HEK293 (cell line): ENCODE measurements around the gene LAMC3.

Source experiments
- AEBP2 ChIP-seq: fragments of 450-650 bp; formaldehyde crosslinking; IDR thresholded peaks from 2 replicates; pipeline ENCODE4 v1.5.1; 2016; ENCODE audit warnings: missing biosample characterization, missing genetic modification characterization, borderline replicate concordance
- HOXA7 ChIP-seq: sonication (generic); formaldehyde crosslinking; IDR thresholded peaks from 2 replicates; pipeline ENCODE4 v1.8.1; 2022; ENCODE audit warnings: missing genetic modification reagents, borderline replicate concordance
- PRDM1 ChIP-seq: fragments of 450-650 bp; formaldehyde crosslinking; IDR thresholded peaks from 2 replicates; pipeline ENCODE4; 2016; ENCODE audit warnings: missing biosample characterization, missing genetic modification characterization
- PRDM4 ChIP-seq: fragments of 450-650 bp; formaldehyde crosslinking; IDR thresholded peaks from 2 replicates; pipeline ENCODE4 v1.5.1; 2017; ENCODE audit warnings: missing biosample characterization, missing genetic modification characterization
- SALL2 ChIP-seq: fragments of 450-650 bp; formaldehyde crosslinking; IDR thresholded peaks from 2 replicates; pipeline ENCODE4 v1.5.0; 2017; ENCODE audit warnings: missing biosample characterization, mild to moderate bottlenecking, missing genetic modification characterization, borderline replicate concordance
- ZFP41 ChIP-seq: fragments of 450-650 bp; formaldehyde crosslinking; IDR thresholded peaks from 2 replicates; pipeline ENCODE4 v1.5.1; 2016; ENCODE audit warnings: missing biosample characterization, missing genetic modification characterization, borderline replicate concordance
- ZNF112 ChIP-seq: fragments of 450-650 bp; formaldehyde crosslinking; IDR thresholded peaks from 2 replicates; pipeline ENCODE4 v1.5.0; 2017; ENCODE audit warnings: missing biosample characterization, missing genetic modification characterization
- ZNF140 ChIP-seq: fragments of 450-650 bp; formaldehyde crosslinking; IDR thresholded peaks from 2 replicates; pipeline ENCODE4 v1.5.1; 2016; ENCODE audit warnings: missing biosample characterization, missing genetic modification characterization
- ZNF248 ChIP-seq: fragments of 450-650 bp; formaldehyde crosslinking; IDR thresholded peaks from 2 replicates; pipeline ENCODE4 v1.5.1; 2017; ENCODE audit warnings: missing biosample characterization, missing genetic modification characterization
- ZNF26 ChIP-seq: fragments of 450-650 bp; formaldehyde crosslinking; IDR thresholded peaks from 2 replicates; pipeline ENCODE4 v1.5.1; 2016; ENCODE audit warnings: missing biosample characterization, missing genetic modification characterization
- ZNF473 ChIP-seq: fragments of 450-650 bp; formaldehyde crosslinking; IDR thresholded peaks from 2 replicates; pipeline ENCODE4 v1.5.1; 2017; ENCODE audit warnings: missing biosample characterization, missing genetic modification characterization
- ZNF48 ChIP-seq: fragments of 450-650 bp; formaldehyde crosslinking; IDR thresholded peaks from 2 replicates; pipeline ENCODE4 v1.5.1; 2016; ENCODE audit warnings: missing biosample characterization, missing genetic modification characterization
- ZNF513 ChIP-seq: fragments of 450-650 bp; IDR thresholded peaks from 2 replicates; pipeline ENCODE4 v1.5.1; 2018; ENCODE audit warnings: missing biosample characterization, missing genetic modification characterization
- ZNF555 ChIP-seq: fragments of 450-650 bp; formaldehyde crosslinking; conservative IDR thresholded peaks from 2 replicates; pipeline ENCODE4 v1.5.1; 2017; ENCODE audit warnings: missing biosample characterization, mild to moderate bottlenecking, missing genetic modification characterization, inconsistent platforms
- ZNF701 ChIP-seq: fragments of 450-650 bp; formaldehyde crosslinking; IDR thresholded peaks from 2 replicates; pipeline ENCODE4 v1.5.1; 2016; ENCODE audit warnings: missing biosample characterization, missing genetic modification characterization
- ZNF785 ChIP-seq: fragments of 450-650 bp; formaldehyde crosslinking; IDR thresholded peaks from 2 replicates; pipeline ENCODE4 v1.5.1; 2016; ENCODE audit warnings: missing biosample characterization, missing genetic modification characterization
- ZSCAN4 ChIP-seq: fragments of 450-650 bp; formaldehyde crosslinking; IDR thresholded peaks from 2 replicates; pipeline ENCODE4 v1.5.1; 2017; ENCODE audit warnings: missing biosample characterization, missing genetic modification characterization
- TF ChIP-seq, protein P1 (sequence below): fragments of 450-650 bp; formaldehyde crosslinking; IDR thresholded peaks from 2 replicates; pipeline ENCODE4 v1.5.1; 2017; ENCODE audit warnings: missing biosample characterization, missing genetic modification characterization
- TF ChIP-seq, protein P2 (sequence below): fragments of 450-650 bp; formaldehyde crosslinking; IDR thresholded peaks from 2 replicates; pipeline ENCODE4 v1.5.1; 2016; ENCODE audit warnings: missing biosample characterization, missing genetic modification characterization
- TF ChIP-seq, protein P3 (sequence below): fragments of 450-650 bp; formaldehyde crosslinking; IDR thresholded peaks from 2 replicates; pipeline ENCODE4 v1.5.1; 2016; ENCODE audit warnings: missing biosample characterization, missing genetic modification characterization
- TF ChIP-seq, protein P4 (sequence below): fragments of 450-650 bp; formaldehyde crosslinking; IDR thresholded peaks from 2 replicates; pipeline ENCODE4 v1.5.1; 2016; ENCODE audit warnings: missing biosample characterization, missing genetic modification characterization
- TF ChIP-seq, protein P5 (sequence below): fragments of 450-650 bp; formaldehyde crosslinking; IDR thresholded peaks from 2 replicates; pipeline ENCODE4 v1.5.1; 2016; ENCODE audit warnings: missing biosample characterization, missing genetic modification characterization

The LAMC3 gene

GRCh38 chr9:131125288-131126058 is 116.5 kb downstream of the LAMC3 start, which contains the start of gene NUP214 (continued):
- TF ChIP-seq, protein P1, sequence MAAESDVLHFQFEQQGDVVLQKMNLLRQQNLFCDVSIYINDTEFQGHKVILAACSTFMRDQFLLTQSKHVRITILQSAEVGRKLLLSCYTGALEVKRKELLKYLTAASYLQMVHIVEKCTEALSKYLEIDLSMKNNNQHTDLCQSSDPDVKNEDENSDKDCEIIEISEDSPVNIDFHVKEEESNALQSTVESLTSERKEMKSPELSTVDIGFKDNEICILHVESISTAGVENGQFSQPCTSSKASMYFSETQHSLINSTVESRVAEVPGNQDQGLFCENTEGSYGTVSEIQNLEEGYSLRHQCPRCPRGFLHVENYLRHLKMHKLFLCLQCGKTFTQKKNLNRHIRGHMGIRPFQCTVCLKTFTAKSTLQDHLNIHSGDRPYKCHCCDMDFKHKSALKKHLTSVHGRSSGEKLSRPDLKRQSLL (tag by site-specific recombination): no peak
- TF ChIP-seq ZNF473 (no peak), PRDM4 (tag by site-specific recombination) (0 out of 2 replicates have a peak, but pooled peaks have one; percentile 18), ZFP41 (no peak), ZNF701 (tag by site-specific recombination) (no peak), HOXA7 (no peak), ZNF140 (tag by site-specific recombination) (no peak), ZNF26 (no peak), ZNF112 (tag by site-specific recombination) (no peak), ZNF48 (tag by site-specific recombination) (no peak), ZNF785 (tag by site-specific recombination) (no peak), AEBP2 (tag by site-specific recombination) (no peak), ZNF555 (tag by site-specific recombination) (no peak), SALL2 (tag by site-specific recombination) (no peak), ZSCAN4 (tag by site-specific recombination) (no peak), PRDM1 (no peak), ZNF248 (tag by site-specific recombination) (no peak), ZNF513 (no peak)
- TF ChIP-seq, protein P2, sequence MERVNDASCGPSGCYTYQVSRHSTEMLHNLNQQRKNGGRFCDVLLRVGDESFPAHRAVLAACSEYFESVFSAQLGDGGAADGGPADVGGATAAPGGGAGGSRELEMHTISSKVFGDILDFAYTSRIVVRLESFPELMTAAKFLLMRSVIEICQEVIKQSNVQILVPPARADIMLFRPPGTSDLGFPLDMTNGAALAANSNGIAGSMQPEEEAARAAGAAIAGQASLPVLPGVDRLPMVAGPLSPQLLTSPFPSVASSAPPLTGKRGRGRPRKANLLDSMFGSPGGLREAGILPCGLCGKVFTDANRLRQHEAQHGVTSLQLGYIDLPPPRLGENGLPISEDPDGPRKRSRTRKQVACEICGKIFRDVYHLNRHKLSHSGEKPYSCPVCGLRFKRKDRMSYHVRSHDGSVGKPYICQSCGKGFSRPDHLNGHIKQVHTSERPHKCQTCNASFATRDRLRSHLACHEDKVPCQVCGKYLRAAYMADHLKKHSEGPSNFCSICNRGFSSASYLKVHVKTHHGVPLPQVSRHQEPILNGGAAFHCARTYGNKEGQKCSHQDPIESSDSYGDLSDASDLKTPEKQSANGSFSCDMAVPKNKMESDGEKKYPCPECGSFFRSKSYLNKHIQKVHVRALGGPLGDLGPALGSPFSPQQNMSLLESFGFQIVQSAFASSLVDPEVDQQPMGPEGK (tag by site-specific recombination): no peak
- TF ChIP-seq, protein P3, sequence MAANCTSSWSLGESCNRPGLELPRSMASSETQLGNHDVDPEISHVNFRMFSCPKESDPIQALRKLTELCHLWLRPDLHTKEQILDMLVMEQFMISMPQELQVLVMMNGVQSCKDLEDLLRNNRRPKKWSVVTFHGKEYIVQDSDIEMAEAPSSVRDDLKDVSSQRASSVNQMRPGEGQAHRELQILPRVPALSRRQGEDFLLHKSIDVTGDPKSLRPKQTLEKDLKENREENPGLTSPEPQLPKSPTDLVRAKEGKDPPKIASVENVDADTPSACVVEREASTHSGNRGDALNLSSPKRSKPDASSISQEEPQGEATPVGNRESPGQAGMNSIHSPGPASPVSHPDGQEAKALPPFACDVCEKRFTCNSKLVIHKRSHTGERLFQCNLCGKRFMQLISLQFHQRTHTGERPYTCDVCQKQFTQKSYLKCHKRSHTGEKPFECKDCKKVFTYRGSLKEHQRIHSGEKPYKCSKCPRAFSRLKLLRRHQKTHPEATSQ (tag by site-specific recombination): no peak
- TF ChIP-seq, protein P4, sequence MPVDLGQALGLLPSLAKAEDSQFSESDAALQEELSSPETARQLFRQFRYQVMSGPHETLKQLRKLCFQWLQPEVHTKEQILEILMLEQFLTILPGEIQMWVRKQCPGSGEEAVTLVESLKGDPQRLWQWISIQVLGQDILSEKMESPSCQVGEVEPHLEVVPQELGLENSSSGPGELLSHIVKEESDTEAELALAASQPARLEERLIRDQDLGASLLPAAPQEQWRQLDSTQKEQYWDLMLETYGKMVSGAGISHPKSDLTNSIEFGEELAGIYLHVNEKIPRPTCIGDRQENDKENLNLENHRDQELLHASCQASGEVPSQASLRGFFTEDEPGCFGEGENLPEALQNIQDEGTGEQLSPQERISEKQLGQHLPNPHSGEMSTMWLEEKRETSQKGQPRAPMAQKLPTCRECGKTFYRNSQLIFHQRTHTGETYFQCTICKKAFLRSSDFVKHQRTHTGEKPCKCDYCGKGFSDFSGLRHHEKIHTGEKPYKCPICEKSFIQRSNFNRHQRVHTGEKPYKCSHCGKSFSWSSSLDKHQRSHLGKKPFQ (tag by site-specific recombination): no peak
- TF ChIP-seq, protein P5, sequence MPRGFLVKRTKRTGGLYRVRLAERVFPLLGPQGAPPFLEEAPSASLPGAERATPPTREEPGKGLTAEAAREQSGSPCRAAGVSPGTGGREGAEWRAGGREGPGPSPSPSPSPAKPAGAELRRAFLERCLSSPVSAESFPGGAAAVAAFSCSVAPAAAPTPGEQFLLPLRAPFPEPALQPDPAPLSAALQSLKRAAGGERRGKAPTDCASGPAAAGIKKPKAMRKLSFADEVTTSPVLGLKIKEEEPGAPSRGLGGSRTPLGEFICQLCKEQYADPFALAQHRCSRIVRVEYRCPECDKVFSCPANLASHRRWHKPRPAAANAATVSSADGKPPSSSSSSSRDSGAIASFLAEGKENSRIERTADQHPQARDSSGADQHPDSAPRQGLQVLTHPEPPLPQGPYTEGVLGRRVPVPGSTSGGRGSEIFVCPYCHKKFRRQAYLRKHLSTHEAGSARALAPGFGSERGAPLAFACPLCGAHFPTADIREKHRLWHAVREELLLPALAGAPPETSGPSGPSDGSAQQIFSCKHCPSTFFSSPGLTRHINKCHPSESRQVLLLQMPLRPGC: peak; percentile 84
